Sigmoid colon (tissue), 4 donors: Measurements from ENCODE around the gene TNS1.

Source experiments
- POLR2AphosphoS5 ChIP-seq, 4 donors: sonication (generic); formaldehyde crosslinking; IDR thresholded peaks; one replicate each; pipeline ENCODE4 v1.6.1; 2017; ENCODE audit warnings: antibody characterized with exemption in 4 of 4
- TF ChIP-seq, protein P1 (sequence below), 4 experiments: fragments of 450-650 bp in 3 of 4; fragments of 200-600 bp in 1 of 4; IDR thresholded peaks; one replicate each; pipeline ENCODE4 v1.5.1; 2016 to 2019; ENCODE audit warnings: antibody characterized with exemption in 4 of 4, mild to moderate bottlenecking in 3 of 4, moderate library complexity in 2 of 4

- TF ChIP-seq POLR2AphosphoS5 (IDR thresholded peaks at IDR 0.05) = peak in 3 of 4 donors; percentile 8 to 38 (median 24)
- TF ChIP-seq, protein P1, sequence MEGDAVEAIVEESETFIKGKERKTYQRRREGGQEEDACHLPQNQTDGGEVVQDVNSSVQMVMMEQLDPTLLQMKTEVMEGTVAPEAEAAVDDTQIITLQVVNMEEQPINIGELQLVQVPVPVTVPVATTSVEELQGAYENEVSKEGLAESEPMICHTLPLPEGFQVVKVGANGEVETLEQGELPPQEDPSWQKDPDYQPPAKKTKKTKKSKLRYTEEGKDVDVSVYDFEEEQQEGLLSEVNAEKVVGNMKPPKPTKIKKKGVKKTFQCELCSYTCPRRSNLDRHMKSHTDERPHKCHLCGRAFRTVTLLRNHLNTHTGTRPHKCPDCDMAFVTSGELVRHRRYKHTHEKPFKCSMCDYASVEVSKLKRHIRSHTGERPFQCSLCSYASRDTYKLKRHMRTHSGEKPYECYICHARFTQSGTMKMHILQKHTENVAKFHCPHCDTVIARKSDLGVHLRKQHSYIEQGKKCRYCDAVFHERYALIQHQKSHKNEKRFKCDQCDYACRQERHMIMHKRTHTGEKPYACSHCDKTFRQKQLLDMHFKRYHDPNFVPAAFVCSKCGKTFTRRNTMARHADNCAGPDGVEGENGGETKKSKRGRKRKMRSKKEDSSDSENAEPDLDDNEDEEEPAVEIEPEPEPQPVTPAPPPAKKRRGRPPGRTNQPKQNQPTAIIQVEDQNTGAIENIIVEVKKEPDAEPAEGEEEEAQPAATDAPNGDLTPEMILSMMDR (IDR thresholded peaks at IDR 0.05) = no peak
Measured at GRCh38 chr2:217916504-217917254, 86.1 kb downstream of the TNS1 start.
